Psoas muscle (tissue), 8 donors: ENCODE measurements around the gene PCTP. TPM values are rescaled to one million over a fixed set of nuclear protein-coding genes. Genes with fewer than 3 reads are reported as not detected.
A peak's percentile ranks its signal among the peaks of the same experiment; 100 is the strongest.

Experiments used
- ATAC-seq, 4 donors: fragments of 200-7000 bp; cut with Tn5 transposase; one replicate each; pipeline ENCODE4 v1.9.1; 2020; ENCODE audit warnings: moderate library complexity in 3 of 4, mild to moderate bottlenecking in 2 of 4
- DNase-seq, 2 donors: peaks; one replicate each; pipeline ENCODE4 v3.0.0-alpha.2; 2020
- H3K27ac ChIP-seq: fragments of 200-600 bp; one replicate; pipeline ENCODE4 v1.8.0; 2022
- H3K27me3 ChIP-seq, 3 donors: fragments of 200-600 bp in 1 of 3; one replicate each; pipeline versions ENCODE4 v1.6.1 to v1.8.0; 2013 to 2022; ENCODE audit warnings: low read length in 2 of 3, mild to moderate bottlenecking in 2 of 3, moderate library complexity in 1 of 3; ENCODE audit not compliant: insufficient read depth in 3 of 3
- H3K36me3 ChIP-seq, 2 donors: fragments of 200-600 bp in 1 of 2; one replicate each; pipeline versions ENCODE4 v1.6.1 to v1.8.0; 2013 to 2022; ENCODE audit warnings: low read depth in 1 of 2, mild to moderate bottlenecking in 1 of 2, moderate library complexity in 1 of 2; ENCODE audit not compliant: insufficient read depth in 1 of 2
- H3K4me1 ChIP-seq: fragments of 200-600 bp; one replicate; pipeline ENCODE4 v1.8.0; 2022
- H3K4me3 ChIP-seq: fragments of 200-600 bp; one replicate; pipeline ENCODE4 v1.8.0; 2022; ENCODE audit warnings: mild to moderate bottlenecking
- H3K9me3 ChIP-seq: fragments of 200-600 bp; one replicate; pipeline ENCODE4 v1.8.0; 2022
- CTCF ChIP-seq: fragments of 200-600 bp; IDR thresholded peaks from one replicate; pipeline ENCODE4 v1.8.0; 2022; ENCODE audit warnings: antibody characterized with exemption
- WGBS, 3 donors: extraction: QIAGEN DNeasy Blood & Tissue Kit; methylation state at CpG; one replicate each; pipeline versions ENCODE4 v1.1.6 to v1.1.7; 2013; 5-methylcytosine and 5-hydroxymethylcytosine counted together
- intact Hi-C, 2 donors: fragments of 100-400 bp; cut with DNase I; formaldehyde crosslinking; loops; one replicate each; pipeline versions ENCODE4 v1.11.0 to v1.14.2; 2022
- polyA plus RNA-seq, 3 donors: library from polyadenylated mRNA; stranded (reverse); fragments of 200-250 nt; gene quantifications; one replicate each; pipeline ENCODE4 v1.2.3, GENCODE V29; 2013
- total RNA-seq, 4 donors: library from RNA; stranded (reverse); fragmentation: NEBNext Ultra II Directional in 2 of 4; extraction: Animal tissue kit (Norgen Biotek cat#: 25700) in 2 of 4; gene quantifications; one replicate each; pipeline versions ENCODE4 v1.2.1 to v1.2.4, GENCODE V29; 2021 to 2023
- donor health status: healthy with polysubstance abuse.
- donor health status: DM: no; HTN: no; CAD: no; lungs with moderate emphysema.
- donor health status: Bipolar disorder and iron deficiency.
- donor health status: healthy.
- donor health status: DM: yes; HTN: yes; CAD: no.
- donor health status: DM: no; HTN: no; CAD: no.
- donor health status: DM: no; HTN: no; CAD: no.
- donor health status: DM: yes; HTN: yes; CAD: no.

Gene PCTP
- total and polyA plus RNA-seq, 7 donors = 9.7 to 24.8 (median 14.7) TPM

GRCh38 chr17:55720919-55721836 is 29.7 kb upstream of the PCTP start:
- H3K9me3 ChIP-seq = no peaks in the 10 kb centered on the region
- 92 to 95% (median 94%) methylated on average over 6 of the region's 6 CpGs for WGBS, 3 donors
- DNase-seq (no peak), ATAC-seq (no peak)
- H3K4me3 ChIP-seq = peak overlapping the region; percentile 65
- TF ChIP-seq CTCF = no peak
- no peak overlapping the region for H3K27ac ChIP-seq
- peaks cover 0 to 2% (median 0%) of the 10 kb centered on the region in 3 donors for H3K27me3 ChIP-seq
- intact Hi-C loops = loop anchor here in 1 of 2 donors (5.0 kb wide), 1 partner anchor 51 kb away; no protein-coding TSS in a partner anchor
- H3K4me1 ChIP-seq = peaks cover 18% of the 10 kb centered on the region
- H3K36me3 ChIP-seq = peaks cover 0 to 8% of the 10 kb centered on the region in 2 donors

- intact Hi-C loops = loop anchor here (2.0 to 5.0 kb wide), 2 partner anchors 50 to 101 kb away; no protein-coding TSS in a partner anchor
- peak in 3 of 4 donors; percentile 13 to 26 (median 19) for ATAC-seq
- H3K36me3 ChIP-seq = peaks cover 0 to 8% of the 10 kb centered on the region in 2 donors
- WGBS, 3 donors = 41 to 53% (median 41%) methylated on average over 5 of the region's 5 CpGs
- peak overlapping the region; percentile 56 for H3K27ac ChIP-seq
- no peak for TF ChIP-seq CTCF
- no peaks in the 10 kb centered on the region for H3K9me3 ChIP-seq
- DNase-seq = no peak
- peaks cover 18% of the 10 kb centered on the region for H3K4me1 ChIP-seq
- no peaks in the 10 kb centered on the region for H3K27me3 ChIP-seq
- peak overlapping the region; percentile 65 for H3K4me3 ChIP-seq
Measured at GRCh38 chr17:55722016-55722736, 28.7 kb upstream of the PCTP start.

GRCh38 chr17:55722742-55723487 is 27.9 kb upstream of the PCTP start, which contains the start of gene TMEM100:
Gene TMEM100 (minus strand): TSS chr17:55722864. CDS start chr17:55721070, 1,794 bp downstream.
- peak; percentile 42 to 66 (median 46) for ATAC-seq
- peak; percentile 27 to 42 for DNase-seq
- intact Hi-C loops = loop anchor here (2.0 to 5.0 kb wide), 2 partner anchors 49 to 100 kb away; no protein-coding TSS in a partner anchor
- no peaks in the 10 kb centered on the region for H3K27me3 ChIP-seq
- H3K4me1 ChIP-seq = peaks cover 18% of the 10 kb centered on the region
- TF ChIP-seq CTCF = no peak
- WGBS, 3 donors = 6 to 16% (median 9%) methylated on average over 12 of the region's 12 CpGs
- H3K9me3 ChIP-seq = no peaks in the 10 kb centered on the region
- peaks cover 0 to 8% of the 10 kb centered on the region in 2 donors for H3K36me3 ChIP-seq
- H3K27ac ChIP-seq = peak within 1 kb of the TSS; percentile 63
- peak within 1 kb of the TSS; percentile 65 for H3K4me3 ChIP-seq

GRCh38 chr17:55723488-55723848 is 27.4 kb upstream of the PCTP start:
- H3K36me3 ChIP-seq = peaks cover 0 to 8% of the 10 kb centered on the region in 2 donors
- peaks cover 18% of the 10 kb centered on the region for H3K4me1 ChIP-seq
- peak overlapping the region; percentile 63 for H3K27ac ChIP-seq
- intact Hi-C loops = loop anchor here (2.0 to 5.0 kb wide), 2 partner anchors 49 to 99 kb away; no protein-coding TSS in a partner anchor
- H3K27me3 ChIP-seq = no peaks in the 10 kb centered on the region
- no peak for TF ChIP-seq CTCF
- DNase-seq (no peak), ATAC-seq (no peak)
- H3K9me3 ChIP-seq = no peaks in the 10 kb centered on the region
- H3K4me3 ChIP-seq = peak overlapping the region; percentile 65
